Measurements from ENCODE around the gene PLCH1. TPM values are rescaled to one million over a fixed set of nuclear protein-coding genes. Genes with fewer than 3 reads are reported as not detected.

PLCH1 gene
- total RNA-seq, 1 experiment from 2014 or later: 0.17 TPM

- no peak for DNase-seq (ENCODE audit: low read depth)
Observed at GRCh38 chr3:155548195-155548594, 196.7 kb downstream of the PLCH1 start.

- no peak for DNase-seq (ENCODE audit: low read depth)
Observed at GRCh38 chr3:155535098-155535497, 209.8 kb downstream of the PLCH1 start.

- DNase-seq (ENCODE audit: low read depth): no peak
Observed at GRCh38 chr3:155528579-155528978, 216.3 kb downstream of the PLCH1 start.

GRCh38 chr3:155525324-155525833 is 219.5 kb downstream of the PLCH1 start:
- no peak for DNase-seq (ENCODE audit: low read depth)

- no peak for DNase-seq (ENCODE audit: low read depth)
Observed at GRCh38 chr3:155520463-155520862, 224.4 kb downstream of the PLCH1 start.

GRCh38 chr3:155519078-155519477 is 225.8 kb downstream of the PLCH1 start:
- no peak for DNase-seq (ENCODE audit: low read depth)

GRCh38 chr3:155517903-155518302 is 227.0 kb downstream of the PLCH1 start:
- no peak for DNase-seq (ENCODE audit: low read depth)

GRCh38 chr3:155516439-155516838 is 228.4 kb downstream of the PLCH1 start:
- no peak for DNase-seq (ENCODE audit: low read depth)

GRCh38 chr3:155512867-155513261 is 232.0 kb downstream of the PLCH1 start:
- no peak for DNase-seq (ENCODE audit: low read depth)

GRCh38 chr3:155512175-155512866 is 232.6 kb downstream of the PLCH1 start:
- no peak for DNase-seq (ENCODE audit: low read depth)

GRCh38 chr3:155504682-155505081 is 240.2 kb downstream of the PLCH1 start:
- no peak for DNase-seq (ENCODE audit: low read depth)

GRCh38 chr3:155502630-155503029 is 242.2 kb downstream of the PLCH1 start:
- DNase-seq (ENCODE audit: low read depth): no peak

- DNase-seq (ENCODE audit: low read depth): no peak
Observed at GRCh38 chr3:155500194-155500818, 244.6 kb downstream of the PLCH1 start.

GRCh38 chr3:155497930-155498647 is 246.8 kb downstream of the PLCH1 start:
- peak; percentile 70 for DNase-seq (ENCODE audit: low read depth)

- no peak for DNase-seq (ENCODE audit: low read depth)
Observed at GRCh38 chr3:155496206-155496605, 248.7 kb downstream of the PLCH1 start.

- DNase-seq (ENCODE audit: low read depth): no peak
Observed at GRCh38 chr3:155495387-155495786, 249.5 kb downstream of the PLCH1 start.

GRCh38 chr3:155494332-155494731 is 250.5 kb downstream of the PLCH1 start:
- DNase-seq (ENCODE audit: low read depth): no peak

GRCh38 chr3:155492841-155493240 is 252.0 kb downstream of the PLCH1 start:
- no peak for DNase-seq (ENCODE audit: low read depth)

GRCh38 chr3:155491696-155492095 is 253.2 kb downstream of the PLCH1 start:
- no peak for DNase-seq (ENCODE audit: low read depth)

GRCh38 chr3:155488671-155489070 is 256.2 kb downstream of the PLCH1 start:
- no peak for DNase-seq (ENCODE audit: low read depth)

- DNase-seq (ENCODE audit: low read depth): no peak
Observed at GRCh38 chr3:155485897-155486296, 259.0 kb downstream of the PLCH1 start.

GRCh38 chr3:155481591-155481990 is 263.3 kb downstream of the PLCH1 start:
- DNase-seq (ENCODE audit: low read depth): no peak

- no peak for DNase-seq (ENCODE audit: low read depth)
Observed at GRCh38 chr3:155481089-155481488, 263.8 kb downstream of the PLCH1 start.

All from M059J (cell line).